Fibroblast of skin of abdomen (primary cell): ENCODE data around the gene HMSD.

Source experiments
- DNase-seq: peaks from one replicate; pipeline ENCODE4 v3.0.0-alpha.2; 2013

HMSD gene

DNA sequence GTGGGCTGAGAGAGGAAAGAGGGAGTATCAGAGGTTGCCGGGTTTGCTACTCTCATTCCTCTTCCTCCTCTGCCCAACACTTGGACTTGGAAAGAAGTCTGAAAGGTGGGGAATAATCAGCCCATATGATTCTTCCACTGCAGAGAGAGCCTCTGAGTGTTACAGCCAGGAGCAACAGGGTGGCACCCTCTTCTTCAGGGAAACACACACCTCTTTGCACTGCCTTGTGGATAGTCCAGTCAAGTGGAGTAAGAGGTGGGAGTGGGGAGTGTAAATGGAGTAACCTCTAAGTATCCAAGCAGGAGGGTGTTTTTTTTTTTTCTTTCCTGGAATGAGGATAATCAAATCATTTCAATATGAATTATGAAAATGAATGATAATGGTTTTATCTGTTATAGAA, 11.8 kb downstream of the HMSD start:
- no peak for DNase-seq

DNA sequence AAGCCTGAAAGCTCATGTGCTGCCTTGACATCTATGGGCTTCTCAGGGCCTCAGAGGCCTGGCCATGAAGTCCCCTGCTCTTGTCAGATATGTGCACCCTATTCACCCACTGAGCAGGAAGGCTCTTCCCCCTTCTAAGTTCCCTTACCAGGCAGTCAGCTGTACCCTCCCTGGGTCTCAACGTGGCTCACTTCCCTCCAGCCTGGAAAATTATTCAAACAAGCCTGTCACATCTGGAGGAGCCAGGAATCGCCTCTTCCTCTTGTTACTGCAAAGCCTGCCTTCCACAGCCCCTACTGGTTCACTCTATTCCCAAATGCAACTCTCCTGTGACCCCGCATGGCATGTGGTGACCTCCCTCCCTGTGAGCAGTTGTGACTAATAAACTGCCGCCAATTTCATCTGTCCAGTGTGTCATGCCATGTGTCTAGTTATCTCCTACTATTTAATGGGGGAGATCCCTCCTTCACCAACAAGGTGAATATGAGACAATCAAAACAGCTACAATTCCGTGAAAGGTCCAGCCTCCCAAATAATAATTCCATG, 12.4 kb downstream of the HMSD start:
- no peak for DNase-seq

DNA sequence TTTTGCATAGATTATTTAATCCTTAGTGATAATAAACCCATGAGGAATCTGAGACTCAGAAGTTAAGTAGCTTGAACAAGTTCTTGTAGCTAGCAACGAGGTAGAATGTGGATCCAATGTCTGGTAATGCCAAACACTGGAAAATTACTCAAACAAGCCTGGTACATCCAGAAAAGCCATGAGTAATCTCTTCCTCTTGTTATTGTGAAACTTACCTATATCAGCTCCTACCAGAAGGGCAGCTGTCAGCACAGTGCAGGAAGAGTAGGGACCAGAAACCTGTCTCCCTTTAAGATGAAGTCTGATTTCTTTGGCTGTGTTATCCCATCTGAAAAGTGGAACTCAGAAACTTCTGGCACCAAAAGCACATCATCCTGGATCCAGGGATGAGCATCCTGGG, 13.0 kb downstream of the HMSD start:
- DNase-seq, result no peak

DNA sequence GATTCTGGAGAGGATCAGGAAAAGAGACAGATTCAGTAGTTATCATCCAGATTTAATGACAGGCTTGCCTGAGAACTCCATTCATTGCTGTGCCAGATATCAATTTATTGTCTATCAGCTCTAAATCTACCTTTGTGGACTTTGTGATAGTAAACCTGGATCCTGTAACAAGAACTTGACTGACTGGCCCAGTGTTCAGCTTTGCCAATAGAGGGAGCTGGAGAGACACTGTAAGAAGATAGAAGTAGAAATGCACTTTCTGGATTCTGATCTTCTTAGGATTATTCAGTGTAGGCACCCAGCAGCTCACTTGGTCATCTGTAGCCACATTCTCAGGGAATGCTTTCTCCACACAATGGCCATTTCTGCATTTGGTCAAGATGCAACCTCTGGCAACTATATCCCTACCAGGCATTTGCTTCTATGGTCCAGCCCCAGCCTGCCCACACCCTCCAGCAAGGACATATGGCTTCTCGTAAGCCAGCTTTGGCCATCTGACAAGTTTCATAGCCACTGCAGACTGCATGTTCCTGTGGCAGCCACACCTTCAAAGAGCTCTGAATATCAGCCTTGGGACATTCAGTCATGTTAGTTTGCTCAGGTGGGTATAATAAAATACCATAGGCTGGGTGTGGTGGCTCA, 14.6 kb downstream of the HMSD start:
- peak; percentile 59 for DNase-seq

DNA sequence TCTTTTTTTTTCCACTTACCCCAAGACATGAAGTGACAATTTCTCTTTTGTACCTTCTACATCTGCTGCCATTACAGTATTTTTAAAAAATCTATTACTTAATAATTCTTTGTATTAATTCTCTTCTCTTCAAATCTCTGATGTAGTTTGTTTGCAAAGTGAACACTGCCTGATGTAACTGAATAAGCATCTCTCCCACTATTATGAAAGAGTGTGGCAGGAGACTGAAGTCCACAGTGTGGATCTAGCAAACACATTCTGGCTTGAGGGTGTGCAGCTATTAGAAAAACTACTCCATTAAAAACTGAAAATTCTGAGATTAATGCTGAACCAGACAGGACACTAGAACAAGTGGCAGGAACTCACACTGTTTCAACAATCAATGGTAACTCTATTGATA, 15.8 kb downstream of the HMSD start:
- DNase-seq, result no peak

DNA sequence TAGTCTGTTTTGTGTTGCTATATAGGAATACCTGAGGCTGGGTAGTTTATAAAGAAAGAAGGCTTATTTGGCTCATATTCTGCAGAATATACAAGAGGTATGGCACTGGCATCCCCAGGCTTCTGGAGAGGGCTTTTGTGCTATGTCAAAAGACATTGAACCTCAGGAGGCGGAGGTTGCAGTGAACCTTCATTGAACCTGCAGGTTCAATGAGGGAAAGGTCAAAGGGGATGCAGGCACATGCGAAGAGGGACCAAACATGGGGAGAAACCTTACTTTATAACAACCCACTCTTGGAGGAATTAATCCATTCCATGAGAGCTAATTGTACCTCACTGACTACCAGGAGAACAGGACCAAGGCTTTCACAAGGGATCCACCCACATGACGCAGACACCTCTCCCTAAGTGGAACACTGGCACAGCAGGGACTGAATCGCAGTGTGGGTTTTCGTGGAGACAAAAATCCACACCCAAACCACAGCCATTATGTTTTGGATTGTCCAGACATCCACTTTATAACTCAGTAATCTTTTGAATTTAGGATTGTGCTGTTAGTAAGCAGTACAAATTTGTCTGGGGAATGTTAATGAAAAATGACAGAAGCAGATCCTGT, 16.7 kb downstream of the HMSD start:
- DNase-seq, result no peak

DNA sequence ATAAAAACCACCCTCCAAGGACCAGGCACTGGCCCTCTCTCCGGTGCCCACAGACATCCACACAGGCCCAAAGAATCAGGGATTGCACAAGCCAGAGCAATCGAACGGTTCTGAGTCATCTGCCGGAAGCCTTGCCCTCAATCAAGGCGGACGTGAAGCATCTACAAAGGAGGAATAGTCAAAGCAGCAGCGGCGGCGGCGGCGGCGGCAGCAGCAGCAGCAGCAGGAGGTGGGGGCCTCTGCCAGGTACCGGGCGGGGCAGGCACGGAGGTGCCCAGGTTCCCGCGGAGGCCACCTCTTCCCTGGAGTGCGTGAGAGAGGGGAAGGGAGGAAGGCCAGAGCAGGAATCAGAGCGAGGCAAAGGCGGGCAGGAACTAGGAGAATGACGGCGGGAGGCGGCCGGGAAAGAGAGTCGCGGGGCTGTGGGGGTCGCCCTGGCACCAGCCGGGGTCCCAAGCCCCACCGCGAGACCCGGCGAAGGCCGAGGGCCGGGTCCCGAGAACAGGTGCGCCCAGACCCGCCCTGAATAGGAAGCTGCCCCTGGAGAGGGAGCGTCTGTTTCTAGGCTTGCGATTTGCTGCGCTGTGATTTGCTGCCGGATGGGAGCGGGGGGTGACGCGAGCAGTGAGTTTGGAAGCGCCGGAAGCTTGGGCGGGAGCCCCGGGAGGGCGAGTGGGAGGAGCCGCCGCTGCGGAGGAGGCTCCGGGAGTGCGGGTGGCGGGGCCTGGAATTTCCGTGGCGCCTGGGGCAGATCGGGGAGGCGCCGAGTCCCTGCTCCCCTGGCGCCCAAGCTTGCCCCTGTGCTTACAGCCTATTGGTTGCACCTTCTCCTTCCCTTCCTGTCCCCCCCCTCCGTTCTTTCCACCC, 21.1 kb downstream of the HMSD start, which contains the start of gene SERPINB8:
SERPINB8 (plus strand) TSS at position 140 of the 867 bp plus-strand sequence. CDS start 8,228 bp downstream, outside the sequence.
- DNase-seq, result peak; percentile 96

DNA sequence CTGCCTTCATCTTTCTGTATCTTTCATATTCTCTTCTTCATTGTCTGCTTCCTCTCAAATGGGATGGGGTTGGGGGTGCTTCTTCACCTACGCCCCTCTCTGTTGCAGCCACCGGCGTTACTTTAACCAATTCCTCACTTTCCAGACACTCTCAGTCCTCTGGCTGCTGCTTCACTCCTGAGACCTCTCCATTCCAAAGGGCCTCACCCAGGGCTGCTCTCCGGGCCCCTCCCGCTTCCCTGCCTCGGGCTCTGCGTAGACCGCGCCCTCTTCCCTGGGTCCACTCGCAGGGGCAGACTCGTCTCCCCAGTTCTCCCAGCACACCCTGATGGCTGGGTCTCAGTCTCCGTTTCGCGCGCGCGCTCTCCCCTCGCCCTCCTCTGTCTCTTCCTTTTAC, 21.7 kb downstream of the HMSD start:
- DNase-seq, result peak; percentile 43

DNA sequence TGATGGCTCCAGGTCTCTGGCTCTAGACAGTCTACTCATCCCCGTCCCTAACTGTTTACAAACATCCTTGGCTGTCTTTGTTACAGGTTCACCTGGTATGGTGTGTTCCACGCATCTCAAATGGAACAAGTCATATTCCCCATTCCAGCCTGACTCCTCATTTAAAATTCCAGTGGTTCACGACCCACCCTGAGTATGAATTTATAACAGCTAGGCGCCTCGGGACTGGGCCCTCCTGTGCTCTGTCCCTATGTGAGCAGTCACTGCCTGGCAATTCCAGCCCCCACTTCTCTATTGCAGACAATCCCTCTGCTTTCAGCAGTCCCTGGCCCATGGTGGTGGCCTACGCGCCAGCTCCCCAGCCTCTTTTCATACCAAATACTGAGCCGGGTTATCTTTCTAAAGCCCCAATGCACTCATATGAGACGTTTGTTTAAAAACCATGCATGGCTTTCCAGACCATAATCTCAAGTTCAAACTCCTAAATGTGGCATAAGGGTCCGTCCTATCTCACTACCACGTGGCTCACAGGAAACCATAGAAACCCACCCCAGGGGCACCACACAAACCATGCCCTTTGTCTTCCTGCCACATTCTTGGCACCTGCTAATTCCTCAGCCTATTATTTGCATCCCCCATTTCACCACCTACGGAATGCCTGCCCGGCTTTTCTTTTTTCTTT, 22.4 kb downstream of the HMSD start:
- no peak for DNase-seq

DNA sequence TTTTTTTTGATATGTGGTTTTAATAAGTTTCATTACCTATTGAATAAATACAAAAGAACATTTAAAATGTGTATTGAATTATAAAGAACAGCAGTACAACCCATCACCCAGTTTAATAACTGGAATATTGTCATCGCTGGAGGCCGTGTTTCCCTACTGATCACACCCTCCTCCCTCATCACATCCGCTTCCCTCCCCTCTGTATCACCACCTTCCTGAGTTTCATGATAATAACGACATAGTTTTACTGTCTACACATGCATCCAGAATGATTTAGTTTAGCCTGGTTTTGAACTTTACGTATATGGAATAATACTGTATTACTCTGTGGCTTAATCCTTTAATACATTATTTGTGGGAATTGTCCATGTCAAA, 22.9 kb downstream of the HMSD start:
- DNase-seq, result no peak

DNA sequence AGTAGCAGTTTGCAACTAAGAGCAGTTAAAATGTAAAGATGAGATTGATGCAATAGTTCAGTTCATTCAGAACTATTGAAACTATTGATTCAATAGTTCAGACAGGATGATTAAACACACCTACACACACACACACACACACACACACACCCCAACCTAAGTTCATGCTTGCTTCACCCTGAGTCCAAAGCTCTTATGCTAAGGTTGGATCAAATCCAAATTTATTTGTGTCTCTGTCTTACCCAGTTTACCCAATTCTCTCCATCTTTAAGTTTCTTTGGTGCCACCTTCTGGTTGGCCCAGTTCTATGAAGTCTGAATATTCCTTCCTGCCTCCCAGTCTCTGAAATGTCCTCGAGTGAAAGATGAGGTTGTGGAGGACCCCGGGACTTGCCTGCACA, 25.9 kb downstream of the HMSD start:
- DNase-seq, result peak; percentile 37

DNA sequence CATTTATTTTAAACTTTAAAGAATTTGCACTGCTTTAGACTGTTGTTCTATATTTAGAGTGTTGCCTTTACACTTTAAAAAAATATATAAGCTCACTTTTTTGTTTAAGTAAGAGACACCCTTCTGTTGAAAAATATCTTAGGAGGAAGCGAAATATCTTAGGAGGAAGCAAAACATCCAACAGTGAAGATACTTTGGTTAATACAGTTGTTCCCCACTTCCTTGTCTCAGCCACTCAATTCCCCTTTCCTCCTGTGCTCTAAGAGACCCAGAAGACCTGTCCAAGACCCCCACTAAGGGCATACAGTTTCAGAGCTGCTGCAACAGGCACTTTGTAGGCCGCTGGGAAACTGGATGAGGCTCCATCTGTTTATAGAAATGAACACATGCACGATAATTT, 26.5 kb downstream of the HMSD start:
- DNase-seq, result no peak

DNA sequence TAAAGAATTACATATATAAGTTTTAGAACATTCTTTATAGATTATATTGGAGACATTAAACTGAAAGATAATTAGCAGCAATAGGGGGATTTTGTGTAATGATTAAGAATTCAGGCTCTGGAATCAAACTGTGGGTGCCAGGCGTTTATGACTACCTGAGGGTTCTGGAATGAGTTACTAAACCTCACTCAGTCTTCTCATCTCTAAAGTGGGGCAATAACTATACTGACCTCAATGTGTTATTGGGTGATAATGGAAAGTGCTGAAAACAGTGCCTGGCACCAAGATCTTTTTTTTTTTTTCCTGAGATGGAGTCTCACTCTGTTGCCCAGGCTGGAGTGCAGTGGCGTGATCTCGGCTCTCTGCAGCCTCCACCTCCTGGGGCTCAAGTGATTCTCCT, 27.9 kb downstream of the HMSD start:
- no peak for DNase-seq

DNA sequence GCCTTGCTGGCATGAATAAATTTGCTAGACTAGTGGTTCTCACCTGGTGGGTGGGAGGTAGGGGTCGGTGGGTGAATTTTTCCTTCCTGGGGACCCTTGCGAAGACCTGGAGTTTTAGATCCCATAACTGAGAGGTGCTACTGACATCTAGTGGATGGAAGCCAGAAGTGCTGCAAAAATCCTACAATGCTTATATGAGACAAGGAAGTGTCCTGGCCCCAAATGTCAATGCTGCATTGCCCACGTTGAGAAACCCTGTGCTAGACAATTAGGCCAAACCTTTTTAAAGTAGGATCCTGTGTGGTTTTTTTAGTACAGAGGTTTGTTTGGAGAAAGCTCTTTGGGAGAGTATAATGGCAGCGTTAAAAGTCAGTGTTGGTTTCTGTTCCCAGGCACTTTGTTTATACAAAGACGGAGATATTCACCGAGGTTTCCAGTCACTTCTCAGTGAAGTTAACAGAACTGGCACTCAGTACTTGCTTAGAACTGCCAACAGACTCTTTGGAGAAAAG, 30.4 kb downstream of the HMSD start:
- peak; percentile 73 for DNase-seq

DNA sequence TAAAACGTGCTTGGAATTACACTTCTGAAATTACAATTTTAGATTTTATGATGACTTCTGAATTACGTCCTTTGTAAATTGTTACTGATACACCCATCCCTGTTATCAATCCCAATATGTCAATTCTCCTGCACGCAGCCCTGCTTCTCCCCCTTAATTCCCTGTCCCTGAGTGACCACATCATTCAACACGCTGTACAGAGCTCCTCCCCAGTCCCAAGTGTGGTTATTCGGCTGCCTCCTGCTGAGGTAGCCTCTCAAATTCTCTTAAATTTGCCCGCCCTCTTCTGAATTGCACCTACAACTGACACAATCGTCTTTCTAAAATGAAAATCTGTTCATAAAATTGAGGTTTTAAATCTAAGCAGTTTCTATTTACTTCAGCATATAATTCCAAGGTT, 30.9 kb downstream of the HMSD start:
- DNase-seq, result no peak

DNA sequence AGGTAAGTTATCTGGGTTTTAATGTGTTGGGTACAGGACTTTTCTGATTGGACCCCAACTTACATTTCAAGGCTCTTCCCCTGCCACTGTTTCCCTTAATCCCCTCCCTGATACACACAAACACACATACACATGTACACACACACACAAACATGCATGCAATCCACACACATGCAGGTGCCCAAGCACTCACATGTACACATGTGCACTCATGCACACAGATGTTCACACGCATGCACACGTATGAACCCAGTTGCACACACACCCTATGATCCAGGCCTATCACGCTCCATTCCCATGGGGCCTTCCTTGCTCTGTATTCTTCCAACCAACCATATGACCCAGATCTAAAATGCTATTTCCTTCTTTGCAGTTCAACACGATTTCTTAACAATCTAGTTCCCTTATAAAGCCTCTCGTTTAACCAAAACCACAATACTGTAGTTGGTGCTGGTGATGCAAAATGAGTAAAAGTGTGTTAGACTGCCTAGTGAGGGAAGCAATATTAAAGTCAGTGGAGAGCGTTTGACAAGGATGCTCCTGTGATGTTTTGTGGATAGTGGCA, 31.9 kb downstream of the HMSD start:
- DNase-seq, result no peak

DNA sequence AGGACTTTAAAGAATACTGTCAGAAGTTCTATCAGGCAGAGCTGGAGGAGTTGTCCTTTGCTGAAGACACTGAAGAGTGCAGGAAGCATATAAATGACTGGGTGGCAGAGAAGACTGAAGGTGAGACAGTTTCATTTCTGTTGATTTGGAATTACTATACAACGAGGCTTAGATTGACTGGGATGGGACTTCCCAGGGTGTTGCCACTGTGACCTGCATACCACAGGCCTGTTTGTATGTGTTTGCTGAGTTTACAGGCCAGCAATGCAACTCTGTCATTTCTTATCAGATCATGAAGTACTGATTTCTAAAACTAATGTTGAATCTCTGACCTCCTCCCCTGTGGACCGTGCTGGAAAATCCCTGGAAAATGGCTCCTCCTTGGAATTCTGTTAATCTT, 32.6 kb downstream of the HMSD start:
- no peak for DNase-seq

DNA sequence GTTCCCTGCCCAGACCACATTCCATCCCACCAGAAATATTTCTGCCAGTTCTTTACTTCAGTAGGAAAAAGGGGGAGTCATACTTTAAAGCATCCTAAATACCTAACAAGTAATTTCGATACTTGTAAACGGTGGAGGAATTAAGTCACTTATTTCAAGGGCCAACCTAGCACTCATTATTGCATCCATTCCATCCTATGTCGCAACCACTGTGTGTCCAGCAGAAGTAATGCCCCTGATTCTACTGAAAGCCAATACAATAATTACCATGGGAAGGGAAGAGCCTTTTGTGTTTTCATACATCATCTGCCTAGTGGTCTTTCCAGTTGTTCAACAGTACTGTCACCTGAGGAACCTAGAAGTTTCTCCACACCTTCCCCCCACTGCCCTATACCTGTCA, 33.3 kb downstream of the HMSD start:
- no peak for DNase-seq

DNA sequence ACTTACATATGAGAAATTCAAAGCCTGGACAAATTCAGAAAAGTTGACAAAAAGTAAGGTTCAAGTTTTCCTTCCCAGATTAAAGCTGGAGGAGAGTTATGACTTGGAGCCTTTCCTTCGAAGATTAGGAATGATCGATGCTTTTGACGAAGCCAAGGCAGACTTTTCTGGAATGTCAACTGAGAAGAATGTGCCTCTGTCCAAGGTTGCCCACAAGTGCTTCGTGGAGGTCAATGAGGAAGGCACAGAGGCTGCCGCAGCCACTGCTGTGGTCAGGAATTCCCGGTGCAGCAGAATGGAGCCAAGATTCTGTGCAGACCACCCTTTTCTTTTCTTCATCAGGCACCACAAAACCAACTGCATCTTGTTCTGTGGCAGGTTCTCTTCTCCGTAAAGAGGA, 37.8 kb downstream of the HMSD start:
- DNase-seq, result no peak

DNA sequence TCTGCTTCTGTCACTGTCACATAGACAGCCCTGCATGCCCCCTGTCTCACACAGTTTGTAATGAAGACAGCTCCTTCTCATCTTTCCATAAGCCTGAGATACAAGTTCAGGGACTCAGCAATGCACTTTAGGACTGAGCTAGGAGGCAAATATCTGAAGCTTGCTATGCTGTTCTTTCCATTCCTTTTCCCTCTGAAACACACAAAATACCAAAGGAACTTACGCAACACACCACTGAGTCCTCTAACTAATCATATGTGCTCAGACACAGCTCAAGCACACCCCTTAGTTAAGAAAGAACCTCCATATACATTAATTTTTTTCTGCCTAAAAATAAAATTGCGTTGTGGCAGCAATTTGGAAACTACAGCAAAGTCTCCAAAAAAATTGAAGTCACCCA, 38.6 kb downstream of the HMSD start:
- no peak for DNase-seq

DNA sequence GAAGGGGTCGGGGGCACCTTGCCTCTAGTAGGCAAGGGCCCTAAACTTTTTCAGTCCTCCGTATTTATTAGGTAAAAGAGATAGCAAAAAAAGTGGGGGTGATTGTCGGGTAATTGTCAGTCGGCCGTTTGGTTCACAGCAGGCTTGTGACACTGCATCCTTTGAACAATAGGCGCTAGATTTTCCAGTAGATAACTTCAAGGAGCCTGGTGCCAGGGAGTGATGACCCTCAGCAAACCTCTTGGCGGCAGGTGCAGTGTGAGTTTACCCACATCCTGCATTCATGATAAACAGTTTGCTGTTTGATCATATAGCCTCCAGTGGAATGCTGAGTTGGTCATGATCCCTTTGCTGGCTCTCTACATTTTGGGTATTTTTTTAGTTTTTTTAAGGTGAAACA, 43.6 kb downstream of the HMSD start:
- DNase-seq, result no peak

DNA sequence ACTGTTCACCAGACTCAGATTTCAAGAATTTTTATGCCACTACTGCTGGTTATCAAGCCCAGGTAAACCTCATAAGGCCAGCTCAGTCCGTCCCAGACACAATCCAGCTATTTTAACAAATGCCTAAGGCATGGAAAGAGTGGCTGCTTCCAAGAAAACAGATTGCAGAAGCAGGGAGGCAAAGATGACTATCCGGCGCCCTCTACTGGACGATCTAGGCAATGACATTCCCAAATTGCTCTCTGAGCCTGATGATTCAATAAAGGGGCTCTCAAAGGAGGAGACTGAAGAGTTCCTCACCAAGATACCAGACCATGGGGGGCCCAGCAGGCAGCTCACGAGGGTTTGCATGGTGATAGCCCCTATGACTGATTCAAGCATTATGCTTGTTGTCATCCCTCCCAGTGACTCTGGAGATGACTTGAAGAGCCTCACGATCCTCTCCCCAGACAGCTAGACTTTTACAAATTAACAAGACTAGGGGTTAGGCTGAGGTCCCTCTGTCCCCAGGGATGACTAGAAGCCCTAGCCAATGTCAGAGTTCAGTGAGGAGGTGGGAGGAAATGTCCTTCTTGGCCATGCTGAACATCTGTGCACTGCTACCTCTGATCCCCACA, 45.8 kb downstream of the HMSD start:
- peak; percentile 58 for DNase-seq
